HG03025 (cell line): ENCODE measurements around the gene ZNF385D.

ENCODE experiments used
- ATAC-seq: cut with Tn5 transposase; IDR thresholded peaks from one replicate; pipeline ENCODE4 v1.9.1; 2021; ENCODE audit warnings: mild to moderate bottlenecking, moderate library complexity; ENCODE audit not compliant: unreplicated experiment, low FRiP score

Gene ZNF385D

GRCh38 chr3:21750831-21751391 lies at the start of gene ZNF385D:
TSS of gene ZNF385D (minus strand) at chr3:21751210. CDS start at chr3:21750916, 294 bp downstream.
- ATAC-seq = no peak

DNA sequence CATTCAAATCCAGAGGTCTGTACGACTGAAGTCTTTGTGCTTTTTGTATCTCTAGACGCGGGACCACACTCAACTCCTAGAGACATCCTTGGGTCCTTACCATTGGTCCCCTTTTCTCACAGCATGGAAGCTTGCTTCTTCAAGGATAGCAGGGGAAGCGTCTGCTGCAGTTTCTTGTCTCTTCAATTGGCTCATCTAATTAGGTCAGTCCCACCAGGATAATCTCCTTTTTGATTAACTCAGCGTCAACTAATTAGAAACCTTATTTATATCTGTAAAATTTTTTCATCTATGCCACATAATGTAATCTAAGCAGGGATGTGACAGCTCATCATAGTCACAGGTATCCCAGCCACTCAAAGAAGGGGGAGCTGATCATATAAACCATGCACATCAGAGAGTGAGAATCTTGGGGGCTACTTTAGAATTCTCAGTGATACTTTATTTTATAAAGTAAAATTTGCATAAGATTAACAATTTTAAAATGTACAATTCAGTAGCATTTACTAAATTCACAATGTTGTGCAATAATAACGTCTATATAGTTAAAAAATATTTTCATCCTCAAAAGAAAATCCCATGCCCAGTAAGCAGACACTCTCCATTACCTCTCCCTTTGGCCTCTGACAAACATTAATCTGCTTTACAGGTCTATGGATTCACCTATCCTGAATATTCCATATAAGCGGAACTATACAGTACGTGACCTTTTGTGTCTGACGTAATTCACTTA lies 47.5 kb upstream of the ZNF385D start:
- ATAC-seq = no peak

GRCh38 chr3:21795921-21796320 lies 44.9 kb upstream of the ZNF385D start:
- no peak for ATAC-seq

DNA sequence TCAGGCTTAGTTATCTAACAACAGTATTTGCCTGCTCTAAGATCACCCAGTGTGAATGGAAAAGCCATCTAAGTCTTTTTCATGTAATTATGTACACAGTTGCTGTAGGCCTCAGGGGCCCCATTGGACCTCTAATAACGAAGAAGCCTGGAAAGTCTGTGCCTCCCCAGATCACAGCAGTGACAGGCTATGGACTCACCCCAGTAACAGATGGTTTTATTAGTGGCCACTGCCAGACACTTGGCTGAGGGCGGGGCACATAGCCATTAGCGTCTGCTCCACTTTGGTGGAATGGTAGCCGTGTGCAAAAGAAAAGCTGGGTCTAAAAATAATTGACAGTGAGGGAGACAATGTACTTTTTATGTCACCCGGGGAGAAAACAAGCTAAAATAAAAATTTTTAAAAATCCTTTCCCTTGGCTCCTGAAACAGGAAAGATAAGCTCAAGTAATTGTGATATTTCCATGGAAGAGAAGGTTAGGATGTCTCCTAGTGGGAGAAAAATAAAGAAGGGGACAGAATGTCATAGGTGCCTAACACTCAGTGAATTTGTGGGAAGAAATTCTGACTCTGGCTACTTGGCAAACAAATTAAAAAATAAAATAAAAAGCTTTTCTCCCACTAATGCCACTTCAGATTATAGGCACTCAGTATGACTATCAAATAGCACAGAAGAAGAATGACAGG lies 44.3 kb upstream of the ZNF385D start:
- no peak for ATAC-seq

GRCh38 chr3:21794291-21794690 lies 43.3 kb upstream of the ZNF385D start:
- ATAC-seq = no peak

GRCh38 chr3:21792176-21792575 lies 41.2 kb upstream of the ZNF385D start:
- ATAC-seq = no peak

DNA sequence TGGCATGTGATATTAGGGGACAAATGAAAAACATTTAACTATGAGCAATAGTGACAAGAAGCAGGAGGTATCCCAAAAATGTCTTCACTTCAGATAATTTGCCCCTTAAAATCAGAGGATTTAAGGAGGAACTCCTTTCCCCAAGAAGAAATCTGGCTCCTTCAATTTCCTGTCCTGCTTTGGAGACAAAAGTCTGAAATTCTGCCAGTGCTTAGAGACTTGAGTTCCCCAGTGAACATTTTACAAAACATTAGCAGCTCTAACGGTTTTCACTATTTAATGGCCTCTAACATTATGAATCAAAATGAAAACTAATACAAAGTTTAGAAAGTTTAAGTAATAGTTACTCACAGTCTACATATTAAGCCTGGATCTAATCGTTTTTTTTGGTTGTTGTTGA lies 40.3 kb upstream of the ZNF385D start:
- no peak for ATAC-seq

- no peak for ATAC-seq
Observed at GRCh38 chr3:21790466-21790865, 39.5 kb upstream of the ZNF385D start.

DNA sequence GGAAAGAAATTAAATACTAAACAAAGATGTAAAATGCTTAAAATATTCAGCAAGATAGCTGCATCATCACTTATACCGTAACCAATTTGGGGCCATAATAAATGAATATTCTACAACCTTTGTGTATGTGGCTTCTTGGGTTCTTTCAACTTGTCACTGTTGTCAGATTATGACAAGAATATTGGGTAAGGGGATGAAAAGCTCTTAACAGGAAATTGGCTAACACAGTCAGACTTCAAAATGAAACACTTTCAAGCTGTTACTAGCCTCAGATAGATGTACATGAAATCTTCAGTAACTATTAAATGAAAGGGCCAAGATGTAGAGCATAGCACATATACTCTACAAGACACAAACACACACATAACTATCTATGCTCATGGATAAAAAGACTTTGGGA lies 38.7 kb upstream of the ZNF385D start:
- no peak for ATAC-seq

- ATAC-seq = no peak
Observed at GRCh38 chr3:21786438-21786797, 35.4 kb upstream of the ZNF385D start.

- no peak for ATAC-seq
Observed at GRCh38 chr3:21785765-21786437, 34.9 kb upstream of the ZNF385D start.

GRCh38 chr3:21783839-21784238 lies 32.8 kb upstream of the ZNF385D start:
- ATAC-seq = no peak

DNA sequence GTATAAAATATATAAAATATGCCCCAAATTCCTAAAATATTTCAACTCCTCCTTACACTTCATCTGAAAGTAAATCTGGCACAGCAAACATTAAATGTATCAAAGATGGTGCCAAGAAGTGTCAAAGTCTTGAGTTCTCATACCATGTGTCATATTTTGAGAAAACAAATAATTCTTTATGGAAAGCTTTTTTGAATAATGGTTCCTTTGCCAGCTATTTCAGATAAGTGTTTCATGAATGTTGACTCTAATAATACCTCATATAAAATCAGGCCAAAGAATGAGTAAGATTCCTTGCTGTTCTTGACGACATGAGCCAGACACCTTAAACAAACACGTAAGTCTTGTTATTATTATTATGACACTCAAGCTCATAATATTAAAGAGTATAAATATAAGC lies 30.3 kb upstream of the ZNF385D start:
- no peak for ATAC-seq

DNA sequence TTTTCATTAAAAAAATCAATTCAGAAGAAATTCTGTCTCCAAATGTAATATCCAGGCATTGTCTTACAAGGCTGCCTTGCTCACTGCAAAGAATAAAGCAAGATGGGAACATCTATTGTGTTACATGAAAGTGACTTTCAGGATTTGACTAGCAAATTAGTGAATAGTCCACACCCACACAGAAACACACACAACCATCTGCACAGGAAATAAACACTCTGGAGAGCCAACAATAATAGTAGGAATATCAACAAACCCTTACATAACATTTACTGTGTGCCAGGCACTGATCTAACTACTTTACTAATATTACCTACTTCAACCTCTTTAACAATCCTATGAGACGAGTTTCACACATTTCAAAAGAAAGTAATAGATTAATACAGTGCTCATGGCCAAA lies 28.9 kb upstream of the ZNF385D start:
- ATAC-seq = no peak

DNA sequence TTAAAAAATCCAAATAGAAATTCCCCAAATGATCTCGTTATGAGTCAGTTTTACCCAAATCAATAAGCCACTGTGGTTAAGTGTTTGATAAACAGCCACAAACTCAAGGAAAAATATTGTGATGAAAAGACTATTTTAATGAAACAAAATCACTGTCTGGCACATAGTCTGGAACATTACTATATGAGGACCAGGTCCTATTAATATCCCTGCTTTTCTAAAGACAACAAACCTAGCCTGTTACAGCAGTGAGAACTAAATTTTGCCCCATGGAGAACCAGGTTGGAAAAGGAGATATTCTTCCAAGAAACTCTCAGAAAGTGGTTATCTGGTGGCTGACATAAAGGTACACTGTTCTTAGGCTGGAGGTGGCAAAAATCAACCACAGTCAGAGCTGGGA lies 27.7 kb upstream of the ZNF385D start:
- ATAC-seq = no peak

- no peak for ATAC-seq
Observed at GRCh38 chr3:21777821-21778220, 26.8 kb upstream of the ZNF385D start.

GRCh38 chr3:21766002-21766401 lies 15.0 kb upstream of the ZNF385D start:
- no peak for ATAC-seq

- no peak for ATAC-seq
Observed at GRCh38 chr3:21755896-21756295, 4.9 kb upstream of the ZNF385D start.

- ATAC-seq = no peak
Observed at GRCh38 chr3:21754839-21755238, 3.8 kb upstream of the ZNF385D start.

GRCh38 chr3:21752749-21753347 lies 1.8 kb upstream of the ZNF385D start:
- ATAC-seq = no peak

- no peak for ATAC-seq
Observed at GRCh38 chr3:21751886-21752285, 876 bp upstream of the ZNF385D start.
